ENCODE measurements around the gene NOP53.
"Not testable (repeated sequence)": the region's sequence is repeated elsewhere in the genome, so short reads cannot be mapped to it uniquely, and the experiment has no call there.

The NOP53 gene

DNA sequence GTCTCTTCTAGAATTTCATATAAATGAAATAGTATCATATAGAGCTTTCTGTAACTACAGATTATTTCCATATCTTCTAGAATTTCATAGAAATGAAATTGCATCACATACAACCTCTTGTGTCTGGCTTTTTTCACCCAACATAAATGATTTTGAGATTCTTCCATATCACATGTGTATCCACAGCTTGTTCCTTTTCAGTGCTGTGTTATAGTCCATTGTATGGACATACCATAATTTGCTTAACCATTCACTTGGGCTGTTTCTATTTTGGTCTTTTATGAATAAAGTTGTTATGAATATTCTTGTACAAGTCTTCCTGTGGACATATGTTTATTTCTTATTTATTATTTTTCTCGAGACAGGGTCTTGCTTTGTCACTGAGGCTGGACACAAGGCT is 47.3 kb downstream of the NOP53 start:
- Mint-ChIP-seq H3K4me1 (peaks cover 5% of the 10 kb centered on the region), H3K27me3 (peaks cover 7% of the 10 kb centered on the region), H3K27ac (no peak overlapping the region), H3K36me3 (ENCODE audit: low read depth) (no peaks in the 10 kb centered on the region), H3K9me3 (peaks cover 6% of the 10 kb centered on the region), H3K4me3 (no peak overlapping the region)
- DNase-seq: no peak
- ATAC-seq: no peak

DNA sequence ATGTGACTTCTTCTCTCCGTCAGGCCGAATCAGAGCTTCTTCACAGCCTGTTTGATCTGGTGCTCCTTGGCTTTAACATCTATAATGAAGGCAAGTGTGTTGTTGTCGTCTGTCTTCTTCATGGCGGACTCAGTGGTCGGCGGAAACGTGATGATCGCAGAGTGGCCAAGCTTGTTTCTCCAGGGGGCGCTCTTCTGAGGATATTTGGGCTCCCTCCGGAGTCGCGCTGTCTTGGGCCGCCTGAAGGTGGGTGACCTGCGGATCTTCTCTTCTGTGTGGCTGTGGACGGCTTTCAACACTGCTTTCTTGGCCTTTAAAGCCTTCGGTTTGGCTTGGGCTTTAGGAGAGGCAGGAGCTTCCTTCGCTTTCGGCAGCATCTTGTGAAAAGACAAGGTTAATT is 49.2 kb downstream of the NOP53 start:
- Mint-ChIP-seq H3K9me3 (peaks cover 6% of the 10 kb centered on the region), H3K4me3 (no peak overlapping the region), H3K4me1 (peaks cover 1% of the 10 kb centered on the region), H3K27ac (no peak overlapping the region), H3K27me3 (peaks cover 15% of the 10 kb centered on the region), H3K36me3 (ENCODE audit: low read depth) (no peaks in the 10 kb centered on the region)
- DNase-seq (no peak), ATAC-seq (no peak)

DNA sequence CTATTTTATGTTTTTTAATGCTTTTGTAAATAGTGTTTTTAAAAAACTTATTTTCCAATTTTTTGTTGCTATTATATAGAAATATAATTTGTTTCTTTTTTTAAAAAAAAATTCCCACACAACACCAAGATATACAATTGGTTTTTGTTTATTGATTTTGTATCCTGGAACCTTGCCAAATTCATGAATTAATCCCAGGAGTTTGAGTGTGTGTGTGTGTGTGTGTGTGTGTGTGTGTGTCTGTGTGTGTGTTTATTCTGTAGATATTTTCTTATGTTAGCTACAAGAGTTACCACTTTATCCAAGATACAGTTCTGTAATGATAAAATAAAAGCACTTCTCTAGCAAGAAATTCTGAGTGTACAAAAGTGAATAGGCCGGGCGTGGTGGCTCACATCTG is 51.4 kb downstream of the NOP53 start:
- Mint-ChIP-seq H3K36me3 (ENCODE audit: low read depth) (no peaks in the 10 kb centered on the region), H3K9me3 (peaks cover 6% of the 10 kb centered on the region), H3K4me3 (no peak overlapping the region), H3K27me3 (peaks cover 11% of the 10 kb centered on the region), H3K4me1 (no peaks in the 10 kb centered on the region), H3K27ac (no peak overlapping the region)
- no peak for DNase-seq
- ATAC-seq: no peak

DNA sequence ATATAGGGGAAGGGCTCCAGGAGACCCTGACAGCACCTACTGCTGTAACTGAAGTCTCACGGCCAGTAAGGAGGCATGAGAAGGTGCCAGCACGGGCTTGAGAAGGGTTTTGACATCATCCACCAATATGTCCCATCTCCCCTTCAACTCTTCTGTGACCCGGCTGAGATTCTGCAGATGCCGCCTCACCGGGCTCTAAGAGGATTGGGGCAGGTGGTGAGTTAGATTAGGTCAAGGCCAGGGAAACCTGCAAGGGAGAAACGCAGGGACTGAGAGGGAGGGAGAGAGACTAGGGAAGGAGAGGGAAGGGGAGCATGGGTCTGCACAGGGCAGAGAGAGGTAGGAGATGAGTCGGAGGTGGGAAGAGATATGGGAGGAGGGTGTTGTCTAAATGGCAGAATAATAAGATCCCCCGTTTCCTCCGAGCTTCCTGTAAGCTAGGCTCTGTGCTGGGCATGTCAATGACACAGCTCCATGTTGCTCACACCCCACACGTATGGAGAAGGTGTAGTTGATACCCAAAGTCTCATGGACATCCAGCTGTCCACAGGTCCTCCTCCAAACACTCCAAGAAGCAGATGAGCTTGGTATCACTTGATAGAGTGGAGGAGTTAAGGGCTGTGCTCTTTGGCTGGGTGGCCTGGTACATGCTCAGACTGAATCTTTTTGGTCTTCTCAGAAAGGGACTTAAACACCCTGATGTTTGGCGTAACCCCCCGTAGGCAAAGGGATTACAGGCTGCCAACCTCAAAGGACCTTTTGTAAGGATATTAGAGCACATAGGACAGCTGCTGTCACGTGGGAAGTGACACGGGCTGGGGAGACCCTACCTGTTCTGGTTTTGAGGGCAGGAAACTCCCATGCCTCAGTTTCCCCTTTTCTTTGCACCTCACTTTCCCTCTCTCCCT is 52.9 kb downstream of the NOP53 start:
- ATAC-seq: no peak
- no peak for DNase-seq
- Mint-ChIP-seq H3K4me1 (no peaks in the 10 kb centered on the region), H3K4me3 (no peak overlapping the region), H3K27me3 (peaks cover 11% of the 10 kb centered on the region), H3K27ac (no peak overlapping the region), H3K9me3 (no peaks in the 10 kb centered on the region), H3K36me3 (ENCODE audit: low read depth) (no peaks in the 10 kb centered on the region)

DNA sequence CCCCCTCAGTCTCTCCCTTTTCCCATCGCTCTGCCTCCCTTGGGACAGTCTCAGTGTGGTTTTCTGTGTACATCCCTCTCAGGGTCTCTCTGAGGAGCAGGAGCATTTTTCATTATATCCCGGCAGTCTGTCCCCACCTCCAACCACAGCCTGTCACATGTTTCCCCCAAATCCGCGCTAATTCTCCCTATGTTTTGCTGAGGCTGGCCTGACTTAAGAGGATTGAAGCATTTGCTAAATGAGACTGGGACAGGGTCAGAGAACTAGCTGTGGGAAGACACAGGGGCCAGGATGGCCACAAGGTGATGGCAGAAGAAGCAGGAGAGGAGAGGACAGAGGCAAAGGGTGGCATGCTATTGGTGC is 53.5 kb downstream of the NOP53 start:
- DNase-seq (no peak), ATAC-seq (no peak)
- no peaks in the 10 kb centered on the region for H3K36me3 Mint-ChIP-seq (ENCODE audit: low read depth)
- no peak overlapping the region for H3K4me3 Mint-ChIP-seq
- no peak overlapping the region for H3K27ac Mint-ChIP-seq
- H3K9me3 Mint-ChIP-seq: no peaks in the 10 kb centered on the region
- peaks cover 11% of the 10 kb centered on the region for H3K27me3 Mint-ChIP-seq
- H3K4me1 Mint-ChIP-seq: no peaks in the 10 kb centered on the region

DNA sequence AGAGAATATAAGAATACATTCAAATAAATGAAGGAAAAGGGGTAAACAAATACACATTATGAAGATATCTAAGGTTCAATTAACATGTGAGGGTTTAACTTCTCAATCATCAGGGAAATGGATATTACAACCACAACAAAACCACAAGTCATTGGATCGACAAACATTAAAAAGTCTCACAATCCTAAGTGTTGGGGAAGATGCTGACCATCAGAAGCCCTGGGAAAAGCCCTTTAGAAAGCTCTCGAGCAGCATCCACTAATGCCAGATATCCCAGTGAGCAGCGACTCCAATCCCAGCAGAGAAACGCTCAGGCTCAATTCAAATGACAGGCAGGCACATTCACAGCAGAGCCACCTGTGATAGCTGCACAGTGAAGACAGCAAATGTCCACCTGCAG is 55.9 kb downstream of the NOP53 start:
- Mint-ChIP-seq H3K9me3 (no peaks in the 10 kb centered on the region), H3K4me3 (no peak overlapping the region), H3K36me3 (ENCODE audit: low read depth) (no peaks in the 10 kb centered on the region), H3K27me3 (peaks cover 8% of the 10 kb centered on the region), H3K4me1 (no peaks in the 10 kb centered on the region), H3K27ac (no peak overlapping the region)
- DNase-seq: no peak
- ATAC-seq: no peak

DNA sequence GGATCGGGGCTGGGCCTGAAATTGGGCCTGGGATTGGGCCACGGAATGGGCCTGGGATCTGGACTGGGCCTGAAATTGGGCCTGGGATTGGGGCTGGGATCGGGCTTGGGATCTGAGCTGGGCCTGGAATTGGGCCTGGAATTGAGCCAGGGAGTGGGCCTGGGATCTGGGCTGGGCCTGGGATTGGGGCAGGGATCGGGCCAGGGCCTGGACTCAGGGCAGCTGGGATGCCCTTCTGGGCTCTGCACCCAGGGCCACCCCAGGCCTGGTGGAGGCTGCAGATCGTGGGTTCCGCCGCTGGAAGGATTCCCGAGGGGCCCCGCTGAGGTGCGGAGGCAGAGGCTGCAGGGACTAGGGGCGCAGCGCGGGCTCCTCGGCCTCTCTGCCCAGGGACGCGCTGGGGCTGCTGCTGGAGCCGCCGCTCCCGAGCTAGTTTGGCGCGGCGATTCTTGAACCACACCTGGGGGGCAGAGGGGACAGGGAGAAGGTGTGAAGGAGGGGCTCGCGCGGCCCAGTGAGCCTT is 57.2 kb downstream of the NOP53 start:
- no peaks in the 10 kb centered on the region for H3K36me3 Mint-ChIP-seq (ENCODE audit: low read depth)
- no peak overlapping the region for H3K27ac Mint-ChIP-seq
- no peak overlapping the region for H3K4me3 Mint-ChIP-seq
- no peaks in the 10 kb centered on the region for H3K4me1 Mint-ChIP-seq
- H3K9me3 Mint-ChIP-seq: no peaks in the 10 kb centered on the region
- peaks cover 12% of the 10 kb centered on the region for H3K27me3 Mint-ChIP-seq
- ATAC-seq: no peak
- no peak for DNase-seq

DNA sequence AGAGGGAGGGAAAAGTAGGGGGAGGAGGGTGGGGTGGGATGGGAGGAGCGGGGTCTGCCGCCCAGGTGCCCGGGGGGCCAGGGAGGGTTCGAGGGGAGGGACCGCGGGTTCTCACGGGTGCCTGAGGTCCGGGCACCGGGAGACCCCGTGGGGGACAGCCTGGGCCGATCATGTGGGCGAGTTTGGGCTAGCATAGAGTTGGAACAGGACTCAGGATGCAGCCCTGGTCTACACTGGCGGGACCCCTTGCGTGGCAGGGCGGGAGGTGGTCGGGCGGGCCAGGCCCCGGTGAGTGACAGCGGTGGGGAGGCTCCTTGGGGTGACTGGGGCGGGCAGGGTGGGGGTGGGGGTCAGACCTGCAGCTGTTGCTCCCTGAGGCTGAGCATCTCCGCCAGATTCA is 57.8 kb downstream of the NOP53 start:
- H3K27me3 Mint-ChIP-seq; H3K4me1 Mint-ChIP-seq; ATAC-seq; H3K4me3 Mint-ChIP-seq; H3K9me3 Mint-ChIP-seq; H3K36me3 Mint-ChIP-seq (ENCODE audit: low read depth); DNase-seq; H3K27ac Mint-ChIP-seq: not testable (repeated sequence)

DNA sequence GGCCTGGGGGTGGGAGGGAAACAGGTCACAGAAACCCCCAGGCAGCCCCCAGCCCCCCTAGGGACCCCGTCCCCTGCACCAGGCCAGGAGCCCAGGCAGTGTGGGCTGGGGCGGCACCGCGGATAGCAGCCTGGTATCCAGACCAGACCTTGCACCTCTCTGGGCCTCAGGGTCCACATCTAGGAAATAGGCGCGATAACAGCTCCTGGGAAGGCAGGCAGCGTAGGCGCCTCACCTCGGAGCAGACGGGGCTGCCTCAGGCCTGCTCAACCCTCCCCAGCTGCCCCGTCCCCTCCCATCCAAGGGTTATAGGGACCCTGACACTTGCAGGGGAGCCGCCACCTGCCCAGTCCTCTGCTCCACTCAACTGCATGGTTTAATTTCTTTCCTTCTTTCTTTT is 58.3 kb downstream of the NOP53 start:
- not testable (repeated sequence) for H3K9me3 Mint-ChIP-seq; H3K4me3 Mint-ChIP-seq; ATAC-seq; H3K36me3 Mint-ChIP-seq (ENCODE audit: low read depth); H3K27me3 Mint-ChIP-seq; H3K27ac Mint-ChIP-seq; H3K4me1 Mint-ChIP-seq; DNase-seq

DNA sequence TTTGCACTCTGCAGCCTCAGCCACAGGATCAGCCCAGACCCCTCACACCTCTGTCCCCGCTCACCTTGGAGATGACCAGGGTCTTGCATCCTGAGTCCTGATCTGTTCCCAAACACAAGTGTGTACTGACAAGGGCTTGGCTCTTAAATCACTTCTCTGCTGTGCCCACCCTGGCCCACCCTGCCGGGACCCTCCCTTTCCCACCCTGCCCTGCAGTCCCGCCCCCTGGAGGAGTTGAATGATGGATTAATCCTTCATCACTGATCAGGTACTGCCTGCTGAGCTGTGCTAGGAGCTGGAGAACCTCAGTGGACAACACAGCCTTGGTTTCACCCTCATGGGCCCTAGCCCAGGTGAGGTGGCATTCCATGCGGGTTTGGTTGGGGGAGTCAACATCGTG is 59.1 kb downstream of the NOP53 start, which contains the start of gene TPRX1:
Gene TPRX1 (minus strand): TSS at position 101 of the 400 bp plus-strand sequence. CDS start 12 bp downstream, at position 89.
- not testable (repeated sequence) for ATAC-seq, DNase-seq

DNA sequence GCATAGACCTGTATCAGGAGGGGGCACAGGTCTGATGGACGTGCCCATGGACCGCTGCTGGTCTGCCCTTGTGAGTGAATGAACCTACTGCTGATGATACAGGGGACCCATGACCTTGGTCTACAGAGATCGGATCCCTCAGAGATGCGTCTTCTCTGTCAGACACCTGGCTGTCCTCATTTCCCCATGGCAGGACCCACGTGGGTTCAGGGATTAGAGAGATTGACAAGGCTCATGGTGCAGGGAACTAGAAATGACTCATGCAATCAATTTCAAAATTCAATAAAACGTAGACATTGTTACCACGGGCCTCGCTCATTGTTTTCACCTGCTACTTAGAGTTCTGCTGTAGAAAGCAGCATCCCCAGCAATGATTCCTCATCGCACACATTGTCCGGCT is 60.0 kb downstream of the NOP53 start:
- H3K36me3 Mint-ChIP-seq (ENCODE audit: low read depth): no peaks in the 10 kb centered on the region
- H3K4me1 Mint-ChIP-seq: no peaks in the 10 kb centered on the region
- ATAC-seq (no peak), DNase-seq (no peak)
- H3K27me3 Mint-ChIP-seq: peaks cover 3% of the 10 kb centered on the region
- no peak overlapping the region for H3K4me3 Mint-ChIP-seq
- H3K9me3 Mint-ChIP-seq: no peaks in the 10 kb centered on the region
- H3K27ac Mint-ChIP-seq: no peak overlapping the region

More for the DNA sequence above, 59.1 kb downstream of the NOP53 start, which contains the start of gene TPRX1:
- not testable (repeated sequence) for H3K27ac Mint-ChIP-seq; H3K27me3 Mint-ChIP-seq; H3K36me3 Mint-ChIP-seq (ENCODE audit: low read depth); H3K4me3 Mint-ChIP-seq; H3K4me1 Mint-ChIP-seq; H3K9me3 Mint-ChIP-seq

DNA sequence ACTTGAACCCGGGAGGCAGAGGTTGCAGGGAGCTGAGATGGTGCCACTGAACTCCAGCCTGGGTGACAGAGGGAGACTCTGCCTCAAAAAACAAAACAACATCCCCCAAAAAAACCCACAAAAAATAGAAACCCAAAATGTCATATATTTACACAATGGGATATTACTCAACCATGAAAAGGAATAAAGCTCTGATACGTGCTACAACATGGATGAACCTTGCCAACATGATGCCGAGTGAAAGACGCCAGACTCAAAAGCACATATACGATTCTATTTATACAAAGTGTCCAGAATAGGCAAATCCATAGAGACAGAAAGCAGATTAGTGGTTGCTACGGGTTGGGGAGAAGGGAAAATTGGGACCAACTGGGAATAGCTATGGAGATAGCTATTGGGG is 61.1 kb downstream of the NOP53 start:
- no peak for DNase-seq
- Mint-ChIP-seq H3K4me3 (no peak overlapping the region), H3K27me3 (peaks cover 3% of the 10 kb centered on the region), H3K4me1 (no peaks in the 10 kb centered on the region), H3K36me3 (ENCODE audit: low read depth) (no peaks in the 10 kb centered on the region), H3K9me3 (no peaks in the 10 kb centered on the region), H3K27ac (no peak overlapping the region)
- no peak for ATAC-seq

All from activated naive CD8-positive, alpha-beta T cell treated with anti-CD3 and anti-CD28 coated beads, Interleukin-2, amount 50 U/mL, for 24 hours (primary cell).